Measurements from ENCODE around the gene TUBGCP3.

The TUBGCP3 gene

GRCh38 chr13:112441226-112441625, 146.7 kb downstream of the TUBGCP3 start:
- no peak overlapping the region for H3K4me3 ChIP-seq (ENCODE audit: low read depth, low read length)
- no peak for DNase-seq (ENCODE audit: low read depth)
- TF ChIP-seq, protein P1, sequence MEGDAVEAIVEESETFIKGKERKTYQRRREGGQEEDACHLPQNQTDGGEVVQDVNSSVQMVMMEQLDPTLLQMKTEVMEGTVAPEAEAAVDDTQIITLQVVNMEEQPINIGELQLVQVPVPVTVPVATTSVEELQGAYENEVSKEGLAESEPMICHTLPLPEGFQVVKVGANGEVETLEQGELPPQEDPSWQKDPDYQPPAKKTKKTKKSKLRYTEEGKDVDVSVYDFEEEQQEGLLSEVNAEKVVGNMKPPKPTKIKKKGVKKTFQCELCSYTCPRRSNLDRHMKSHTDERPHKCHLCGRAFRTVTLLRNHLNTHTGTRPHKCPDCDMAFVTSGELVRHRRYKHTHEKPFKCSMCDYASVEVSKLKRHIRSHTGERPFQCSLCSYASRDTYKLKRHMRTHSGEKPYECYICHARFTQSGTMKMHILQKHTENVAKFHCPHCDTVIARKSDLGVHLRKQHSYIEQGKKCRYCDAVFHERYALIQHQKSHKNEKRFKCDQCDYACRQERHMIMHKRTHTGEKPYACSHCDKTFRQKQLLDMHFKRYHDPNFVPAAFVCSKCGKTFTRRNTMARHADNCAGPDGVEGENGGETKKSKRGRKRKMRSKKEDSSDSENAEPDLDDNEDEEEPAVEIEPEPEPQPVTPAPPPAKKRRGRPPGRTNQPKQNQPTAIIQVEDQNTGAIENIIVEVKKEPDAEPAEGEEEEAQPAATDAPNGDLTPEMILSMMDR (conservative IDR thresholded peaks at IDR 0.05; ENCODE audit: low read depth, low read length), result no peak

- TF ChIP-seq, protein P1 (conservative IDR thresholded peaks at IDR 0.05; ENCODE audit: low read depth, low read length), result no peak
- H3K4me3 ChIP-seq (ENCODE audit: low read depth, low read length), result no peak overlapping the region
- no peak for DNase-seq (ENCODE audit: low read depth)
Observed at GRCh38 chr13:112438515-112438914, 149.4 kb downstream of the TUBGCP3 start.

- no peak for DNase-seq (ENCODE audit: low read depth)
- TF ChIP-seq, protein P1 (conservative IDR thresholded peaks at IDR 0.05; ENCODE audit: low read depth, low read length), result no peak
- no peak overlapping the region for H3K4me3 ChIP-seq (ENCODE audit: low read depth, low read length)
Observed at GRCh38 chr13:112438094-112438493, 149.9 kb downstream of the TUBGCP3 start.

DNA sequence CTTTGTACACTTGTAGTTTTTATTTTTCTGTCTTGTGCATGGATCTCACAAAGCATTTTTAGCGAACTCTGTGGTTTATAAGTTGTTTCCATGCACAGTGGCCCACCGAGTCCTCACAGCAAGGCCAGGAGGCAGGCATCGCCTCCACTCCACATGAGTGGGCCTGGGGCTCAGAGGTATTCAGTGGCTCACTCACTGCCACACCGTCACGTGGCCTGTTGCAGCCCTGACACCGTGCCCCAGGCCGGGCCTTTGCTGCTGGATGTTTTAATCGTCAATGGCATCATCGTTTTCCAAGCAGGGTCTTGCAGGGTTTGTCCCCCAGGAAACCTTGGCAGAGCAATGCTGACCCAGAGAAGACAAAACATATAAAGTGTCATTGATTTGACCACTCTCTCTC, 152.0 kb downstream of the TUBGCP3 start:
- TF ChIP-seq, protein P1 (conservative IDR thresholded peaks at IDR 0.05; ENCODE audit: low read depth, low read length), result no peak
- H3K4me3 ChIP-seq (ENCODE audit: low read depth, low read length), result no peak overlapping the region

More for the DNA sequence above, 152.0 kb downstream of the TUBGCP3 start:
- DNase-seq (ENCODE audit: low read depth), result no peak
